IMR-90 (cell line): ENCODE measurements around the gene PHB1. TPM values are rescaled to one million over a fixed set of nuclear protein-coding genes. Genes with fewer than 3 reads are reported as not detected.

Experiments
- ATAC-seq: fragments of 200-7000 bp; cut with Tn5 transposase; 2 replicates; pipeline ENCODE4 v1.9.1; 2020; ENCODE audit warnings: low read depth, mild to moderate bottlenecking, moderate library complexity
- BruUV-seq: library from RNA; stranded (reverse); fragments of 400-500 nt; replicated peaks from 2 replicates; lab custom pipeline; 2021; lab: Mats Ljungman, UMichigan
- CTCF ChIA-PET: fragments of 300-600 bp; formaldehyde crosslinking; extraction: SDS; loops from one replicate; lab custom pipeline; 2021; ENCODE audit warnings: antibody characterized with exemption; lab: Yijun Ruan, JAX
- POLR2A ChIA-PET: fragments of 300-600 bp; sonication (Branson Sonifier 250); formaldehyde crosslinking; loops from one replicate; lab custom pipeline; 2022; ENCODE audit warnings: antibody characterized with exemption; ENCODE audit not compliant: unreplicated experiment; lab: Charles Lee
- DNase-seq: peaks from one replicate; pipeline ENCODE4 v3.0.0; 2013
- H2AFZ ChIP-seq: replicated peaks from 2 replicates; pipeline ENCODE3; 2013; ENCODE audit warnings: low read length, mild to moderate bottlenecking; ENCODE audit not compliant: poor library complexity
- H2AK5ac ChIP-seq: 2 replicates; pipeline ENCODE4 v1.6.1; 2013; ENCODE audit warnings: low read depth, low read length, inconsistent platforms
- H2AK9ac ChIP-seq: replicated peaks from 2 replicates; pipeline ENCODE3; 2013; ENCODE audit warnings: mild to moderate bottlenecking, low read depth, low read length, moderate library complexity; ENCODE audit not compliant: poor library complexity
- H2BK120ac ChIP-seq: 2 replicates; pipeline ENCODE4 v1.6.1; 2013; ENCODE audit warnings: low read depth, low read length, inconsistent platforms
- H2BK15ac ChIP-seq: 3 replicates; pipeline ENCODE4 v1.6.1; 2013; ENCODE audit warnings: low read depth, low read length, inconsistent platforms
- H2BK20ac ChIP-seq: 2 replicates; pipeline ENCODE4 v1.6.1; 2013; ENCODE audit warnings: low read depth, mild to moderate bottlenecking, inconsistent platforms, low read length, moderate library complexity
- H2BK5ac ChIP-seq: 2 replicates; pipeline ENCODE4 v1.6.1; 2013; ENCODE audit warnings: mild to moderate bottlenecking, low read depth, low read length, inconsistent platforms; ENCODE audit not compliant: poor library complexity, severe bottlenecking
- H3K14ac ChIP-seq: replicated peaks from 2 replicates; pipeline ENCODE4 v1.6.1; 2013; ENCODE audit warnings: low read depth, low read length, inconsistent platforms
- H3K18ac ChIP-seq: 2 replicates; pipeline ENCODE4 v1.6.1; 2013; ENCODE audit warnings: low read depth, low read length, control low read depth
- H3K23ac ChIP-seq: 2 replicates; pipeline ENCODE4 v1.6.1; 2013; ENCODE audit warnings: low read depth, low read length, inconsistent platforms
- H3K27ac ChIP-seq: 2 replicates; pipeline ENCODE4 v1.5.1; 2013; ENCODE audit warnings: mild to moderate bottlenecking, control low read depth, low read length; ENCODE audit not compliant: insufficient read depth
- H3K27me3 ChIP-seq: 2 replicates; pipeline ENCODE4 v1.6.1; 2013; ENCODE audit warnings: low read length; ENCODE audit not compliant: control insufficient read depth, insufficient read depth
- H3K36me3 ChIP-seq: 2 replicates; pipeline ENCODE4 v1.6.1; 2013; ENCODE audit warnings: low read length, mixed read lengths; ENCODE audit not compliant: control insufficient read depth, insufficient read depth
- H3K4ac ChIP-seq: 2 replicates; pipeline ENCODE4 v1.6.1; 2013; ENCODE audit warnings: low read depth, low read length, inconsistent platforms
- H3K4me1 ChIP-seq: 2 replicates; pipeline ENCODE4 v1.6.1; 2013; ENCODE audit warnings: low read length, mixed read lengths; ENCODE audit not compliant: control insufficient read depth, insufficient read depth
- H3K4me2 ChIP-seq: 2 replicates; pipeline ENCODE4 v1.6.1; 2013; ENCODE audit warnings: low read depth, mild to moderate bottlenecking, control low read depth, low read length, moderate library complexity
- H3K4me3 ChIP-seq: 2 replicates; pipeline ENCODE4 v1.5.1; 2013; ENCODE audit warnings: low read depth, mild to moderate bottlenecking, control low read depth, low read length, moderate library complexity; ENCODE audit not compliant: insufficient read depth
- H3K56ac ChIP-seq: 2 replicates; pipeline ENCODE4 v1.6.1; 2013; ENCODE audit warnings: low read length, inconsistent platforms; ENCODE audit not compliant: insufficient read depth; ENCODE audit errors: extremely low read depth
- H3K79me1 ChIP-seq, 2 experiments: 2 replicates each; pipeline ENCODE4 v1.6.1; 2013; ENCODE audit warnings: low read length in 2 of 2, inconsistent platforms in 1 of 2, low read depth in 1 of 2
- H3K9ac ChIP-seq: 2 replicates; pipeline ENCODE4 v1.6.1; 2013; ENCODE audit warnings: low read depth, low read length, control low read depth
- H3K9me1 ChIP-seq: 2 replicates; pipeline ENCODE4 v1.6.1; 2013; ENCODE audit warnings: low read length, inconsistent platforms; ENCODE audit not compliant: insufficient read depth
- H3K9me3 ChIP-seq: 2 replicates; pipeline ENCODE4 v1.6.1; 2013; ENCODE audit warnings: low read length; ENCODE audit not compliant: control insufficient read depth, insufficient read depth
- H4K20me1 ChIP-seq: 2 replicates; pipeline ENCODE4 v1.6.1; 2013; ENCODE audit warnings: low read length, inconsistent platforms; ENCODE audit not compliant: insufficient read depth
- H4K5ac ChIP-seq: 2 replicates; pipeline ENCODE4 v1.6.1; 2013; ENCODE audit warnings: mild to moderate bottlenecking, low read depth, low read length, control low read depth
- H4K8ac ChIP-seq, 2 experiments: 2 replicates each; pipeline ENCODE4 v1.6.1; 2013; ENCODE audit warnings: low read depth in 2 of 2, low read length in 2 of 2, control low read depth in 1 of 2, inconsistent platforms in 1 of 2
- H4K91ac ChIP-seq: 2 replicates; pipeline ENCODE4 v1.6.1; 2013; ENCODE audit warnings: low read depth, low read length, inconsistent platforms; ENCODE audit not compliant: insufficient read depth
- BHLHE40 ChIP-seq: fragments of 150-350 bp; IDR thresholded peaks from 2 replicates; pipeline ENCODE4 v1.6.1; 2016; ENCODE audit warnings: mild to moderate bottlenecking, low read depth, low read length
- CHD1 ChIP-seq: IDR thresholded peaks from 2 replicates; pipeline ENCODE4 v1.6.1; 2012; ENCODE audit warnings: low read depth, low read length, improper control_type of control experiment
- CTCF ChIP-seq: conservative IDR thresholded peaks from 2 replicates; pipeline ENCODE4 v1.5.1; 2012; ENCODE audit warnings: mild to moderate bottlenecking, low read depth, low read length, improper control_type of control experiment
- ELK1 ChIP-seq: fragments of 150-350 bp; IDR thresholded peaks from 2 replicates; pipeline ENCODE4 v1.6.1; 2016; ENCODE audit warnings: low read depth, mild to moderate bottlenecking, low read length, moderate library complexity, borderline replicate concordance
- FOS ChIP-seq: fragments of 150-350 bp; IDR thresholded peaks from 2 replicates; pipeline ENCODE4 v1.6.1; 2016; ENCODE audit warnings: low read depth, low read length
- MAFK ChIP-seq: IDR thresholded peaks from 2 replicates; pipeline ENCODE4 v1.6.1; 2012; ENCODE audit warnings: low read depth, low read length, improper control_type of control experiment
- MAZ ChIP-seq: IDR thresholded peaks from 2 replicates; pipeline ENCODE4 v1.6.1; 2012; ENCODE audit warnings: low read depth, mild to moderate bottlenecking, low read length, improper control_type of control experiment, moderate library complexity, borderline replicate concordance
- POLR2A ChIP-seq: IDR thresholded peaks from 2 replicates; pipeline ENCODE4 v1.6.1; 2012; ENCODE audit warnings: mild to moderate bottlenecking, low read depth, low read length
- RAD21 ChIP-seq: IDR thresholded peaks from 2 replicates; pipeline ENCODE4 v1.6.1; 2012; ENCODE audit warnings: low read length, improper control_type of control experiment
- USF2 ChIP-seq: fragments of 150-350 bp; IDR thresholded peaks from 2 replicates; pipeline ENCODE4 v1.6.1; 2017; ENCODE audit warnings: mild to moderate bottlenecking, antibody characterized with exemption, low read length, low read depth
- WGBS, 2 experiments: methylation state at CpG; one replicate each; pipeline versions ENCODE4 v1.1.5 to v1.1.7; 2013; ENCODE audit warnings: missing lambda C conversion rate in 2 of 2; ENCODE audit not compliant: insufficient read length in 1 of 2; ENCODE audit errors: extremely low coverage in 2 of 2; 5-methylcytosine and 5-hydroxymethylcytosine counted together
- dilution Hi-C: fragments of 300-500 bp; cut with HindIII; formaldehyde crosslinking; loops from one replicate; pipeline ENCODE4 v1.14.3; 2018; ENCODE audit warnings: low sequenced_read_pairs; ENCODE audit not compliant: unreplicated experiment
- in situ Hi-C: fragments of 300-500 bp; cut with MboI; formaldehyde crosslinking; loops from 3 replicates; pipeline ENCODE4 v1.14.3; 2019; ENCODE audit warnings: low sequenced_read_pairs, inconsistent platforms, mixed read lengths
- intact Hi-C: fragments of 100-400 bp; cut with micrococcal nuclease; formaldehyde crosslinking; loops from 2 replicates; pipeline ENCODE4 v1.10.0; 2022
- polyA plus RNA-seq, 3 experiments: library from polyadenylated mRNA; depleted of rRNA; stranded (reverse); fragments of >200 nt; gene quantifications; 2 replicates each; pipeline ENCODE4 v1.2.3, GENCODE V29; 2012; ENCODE audit warnings: low replicate concordance in 1 of 3
- total RNA-seq: library from RNA; depleted of rRNA; stranded (reverse); fragments of >200 nt; gene quantifications from 2 replicates; pipeline ENCODE4 v1.2.3, GENCODE V29; 2012

PHB1 gene
- total and polyA plus RNA-seq, 2 of the 4 experiments (the other 2 are of a cell fraction): 283 to 294 TPM

- no peak overlapping the region for H3K4ac ChIP-seq
- no peak overlapping the region for H3K9ac ChIP-seq
- H3K23ac ChIP-seq: no peak overlapping the region
- no peak overlapping the region for H2BK20ac ChIP-seq
- H4K8ac ChIP-seq: no peak overlapping the region
- no peak overlapping the region for H4K91ac ChIP-seq
- H3K36me3 ChIP-seq: no peaks in the 10 kb centered on the region
- dilution Hi-C loops: no loop called here
- H3K79me1 ChIP-seq: no peaks in the 10 kb centered on the region
- ATAC-seq: no peak
- no peaks in the 10 kb centered on the region for H3K4me1 ChIP-seq
- BruUV-seq: no TSS peak
- ChIA-PET CTCF (no interaction called here), POLR2A (no interaction called here)
- no peak overlapping the region for H2BK5ac ChIP-seq
- H2AFZ ChIP-seq: no peak overlapping the region
- DNase-seq: no peak
- TF ChIP-seq MAFK (no peak), CTCF (no peak), ELK1 (no peak), MAZ (no peak), RAD21 (no peak), FOS (no peak), USF2 (no peak), CHD1 (no peak), BHLHE40 (no peak), POLR2A (no peak)
- no peak overlapping the region for H3K14ac ChIP-seq
- H4K20me1 ChIP-seq: no peaks in the 10 kb centered on the region
- no peak overlapping the region for H3K4me2 ChIP-seq
- in situ Hi-C loops: no loop called here
- H2AK5ac ChIP-seq: no peak overlapping the region
- no peak overlapping the region for H3K4me3 ChIP-seq
- intact Hi-C loops: no loop called here
- H3K56ac ChIP-seq: no peak overlapping the region
- no peak overlapping the region for H3K18ac ChIP-seq
- H2AK9ac ChIP-seq: no peak overlapping the region
- H2BK15ac ChIP-seq: no peak overlapping the region
- peaks cover 25% of the 10 kb centered on the region for H3K27me3 ChIP-seq
- H3K27ac ChIP-seq: no peak overlapping the region
- no peak overlapping the region for H4K5ac ChIP-seq
- 80% methylated on average over 2 of the region's 8 CpGs; no CpG with 5 or more reads in 1 of the 2 experiments for WGBS, 2 experiments
- no peaks in the 10 kb centered on the region for H3K9me1 ChIP-seq
- H3K9me3 ChIP-seq: no peaks in the 10 kb centered on the region
- no peak overlapping the region for H2BK120ac ChIP-seq
Measured at GRCh38 chr17:49431743-49432142, 17.1 kb upstream of the PHB1 start.
